Endothelial cell of umbilical vein (primary cell): ENCODE data around the gene ZNF141. TPM values are rescaled to one million over a fixed set of nuclear protein-coding genes. Genes with fewer than 3 reads are reported as not detected.

Source experiments
- BruUV-seq: library from RNA; stranded (reverse); fragments of 400-500 nt; replicated peaks from 2 replicates; lab custom pipeline; 2021; lab: Mats Ljungman, UMichigan
- CTCF ChIA-PET: fragments of 300-600, 350-600 bp; sonication (Branson Sonifier 250); formaldehyde crosslinking; loops from one replicate; lab custom pipeline; 2021; ENCODE audit warnings: antibody characterized with exemption, inconsistent platforms; lab: Charles Lee
- POLR2A ChIA-PET: fragments of 300-600, 350-600 bp; sonication (Branson Sonifier 250); formaldehyde crosslinking; loops from one replicate; lab custom pipeline; 2021; ENCODE audit warnings: antibody characterized with exemption, inconsistent platforms; lab: Charles Lee
- DNase-seq: peaks from one replicate; pipeline ENCODE4 v3.0.0-alpha.2; 2011; ENCODE audit warnings: low read depth, low spot score
- FAIRE-seq: peaks from 2 replicates; lab custom pipeline; 2011; peaks lifted over from hg19 to GRCh38; lab: Jason Lieb, UNC
- H2AFZ ChIP-seq: 2 replicates; pipeline ENCODE4 v1.6.0; 2012; ENCODE audit warnings: low read depth, low read length, control low read depth, inconsistent platforms
- H3K27ac ChIP-seq: 2 replicates; pipeline ENCODE4 v1.5.1; 2011; ENCODE audit warnings: low read depth, mild to moderate bottlenecking, control low read depth, low read length, moderate library complexity; ENCODE audit not compliant: insufficient read depth
- H3K27me3 ChIP-seq, 2 experiments: 2 replicates each; pipeline versions ENCODE4 v1.6.0 to v1.6.1; 2011; ENCODE audit warnings: low read length in 2 of 2, mixed read lengths in 1 of 2; ENCODE audit not compliant: control insufficient read depth in 2 of 2, insufficient read depth in 2 of 2
- H3K36me3 ChIP-seq, 2 experiments: 2 replicates in 1 of 2; 3 replicates in 1 of 2; pipeline ENCODE4 v1.5.1; 2011; ENCODE audit warnings: low read length in 2 of 2, mild to moderate bottlenecking in 1 of 2, moderate library complexity in 1 of 2; ENCODE audit not compliant: control insufficient read depth in 2 of 2, insufficient read depth in 2 of 2; ENCODE audit errors: extremely low read depth in 1 of 2
- H3K4me1 ChIP-seq: 3 replicates; pipeline ENCODE4 v1.5.1; 2011; ENCODE audit warnings: mild to moderate bottlenecking, low read length; ENCODE audit not compliant: control insufficient read depth, insufficient read depth; ENCODE audit errors: extremely low read depth
- H3K4me2 ChIP-seq: 2 replicates; pipeline ENCODE4 v1.6.1; 2011; ENCODE audit warnings: low read length, control low read depth, mixed read lengths; ENCODE audit not compliant: insufficient read depth
- H3K4me3 ChIP-seq, 3 experiments: fragments of 200-600 bp in 1 of 3; sonication (generic), shearing (Covaris generic) in 1 of 3; replicated peaks in 1 of 3; 2 replicates each; pipeline ENCODE4 v1.5.1; 2011 to 2016; ENCODE audit warnings: control low read depth in 3 of 3, low read length in 3 of 3, mild to moderate bottlenecking in 2 of 3, inconsistent platforms in 1 of 3, low read depth in 1 of 3, moderate library complexity in 1 of 3; ENCODE audit not compliant: insufficient read depth in 1 of 3
- H3K79me2 ChIP-seq: 2 replicates; pipeline ENCODE4 v1.6.0; 2012; ENCODE audit warnings: low read length, inconsistent platforms; ENCODE audit not compliant: control insufficient read depth, insufficient read depth
- H3K9ac ChIP-seq: replicated peaks from 2 replicates; pipeline ENCODE3; 2011; ENCODE audit warnings: low read length, control low read depth; ENCODE audit not compliant: insufficient read depth; ENCODE audit errors: extremely low read depth
- H3K9me1 ChIP-seq: replicated peaks from 3 replicates; pipeline ENCODE4 v1.6.0; 2011; ENCODE audit warnings: mild to moderate bottlenecking, low read length; ENCODE audit not compliant: control insufficient read depth, insufficient read depth; ENCODE audit errors: extremely low read depth
- H3K9me3 ChIP-seq: replicated peaks from 2 replicates; pipeline ENCODE4 v1.5.1; 2012; ENCODE audit warnings: low read length, inconsistent platforms; ENCODE audit not compliant: control insufficient read depth, insufficient read depth
- H4K20me1 ChIP-seq: replicated peaks from 2 replicates; pipeline ENCODE3; 2011; ENCODE audit warnings: mild to moderate bottlenecking, low read length; ENCODE audit not compliant: control insufficient read depth, insufficient read depth; ENCODE audit errors: extremely low read depth
- EZH2 ChIP-seq: IDR thresholded peaks from 2 replicates; pipeline ENCODE4 v1.6.1; 2012; ENCODE audit warnings: borderline replicate concordance, low read depth, mild to moderate bottlenecking, moderate library complexity, low read length, inconsistent platforms; ENCODE audit not compliant: severe bottlenecking
- FOS ChIP-seq: IDR thresholded peaks from 2 replicates; pipeline ENCODE4 v1.6.1; 2011; ENCODE audit warnings: mild to moderate bottlenecking, low read length, moderate library complexity, borderline replicate concordance; ENCODE audit not compliant: insufficient read depth
- GATA2 ChIP-seq: IDR thresholded peaks from 2 replicates; pipeline ENCODE4 v1.7.0; 2011; ENCODE audit warnings: low read depth, mild to moderate bottlenecking, moderate library complexity, mixed read lengths, low read length; ENCODE audit not compliant: insufficient read length, insufficient read depth
- JUN ChIP-seq: IDR thresholded peaks from 2 replicates; pipeline ENCODE4 v1.6.1; 2011; ENCODE audit warnings: borderline replicate concordance, low read depth; ENCODE audit not compliant: insufficient read length, insufficient read depth
- MYC ChIP-seq: IDR thresholded peaks from one replicate; pipeline ENCODE4 v1.6.1; 2011; ENCODE audit warnings: mild to moderate bottlenecking, low read depth, low read length
- POLR2A ChIP-seq: IDR thresholded peaks from 2 replicates; pipeline ENCODE4 v1.6.1; 2012; ENCODE audit warnings: low read depth, mild to moderate bottlenecking, control low read depth, low read length
- POLR2AphosphoS5 ChIP-seq: IDR thresholded peaks from 2 replicates; pipeline ENCODE4 v1.6.1; 2012; ENCODE audit warnings: low read depth, mild to moderate bottlenecking, control low read depth, low read length, moderate library complexity; ENCODE audit not compliant: insufficient read depth
- dilution Hi-C: fragments of 300-500 bp; cut with MboI; formaldehyde crosslinking; loops from one replicate; pipeline ENCODE4 v1.15.0; 2019; ENCODE audit warnings: low sequenced_read_pairs; ENCODE audit not compliant: extremely low pct_ligation_motif_present
- intact Hi-C: fragments of 100-400 bp; cut with micrococcal nuclease; formaldehyde crosslinking; loops from one replicate; pipeline ENCODE4 v1.10.0; 2022
- polyA plus RNA-seq, 4 experiments: library from polyadenylated mRNA; depleted of rRNA in 3 of 4; stranded (reverse) in 3 of 4; unstranded in 1 of 4; fragments of >200 nt; gene quantifications; 2 replicates each; pipeline versions ENCODE4 v1.2.1 to v1.2.3, GENCODE V29; 2011 to 2012; ENCODE audit warnings: missing spikeins in 1 of 4
- total RNA-seq: library from RNA; stranded (reverse); gene quantifications from 2 replicates; pipeline ENCODE4 v1.2.3, GENCODE V29; 2021
- TF ChIP-seq, protein P1 (sequence below), 2 donors: IDR thresholded peaks; 1 replicate in 1 of 2; 2 replicates in 1 of 2; pipeline ENCODE4 v1.5.1; 2011; ENCODE audit warnings: low read length in 2 of 2, mild to moderate bottlenecking in 2 of 2, moderate library complexity in 2 of 2, control low read depth in 1 of 2, inconsistent platforms in 1 of 2, low read depth in 1 of 2; ENCODE audit not compliant: insufficient read depth in 1 of 2; ENCODE audit errors: extremely low read depth in 1 of 2
- TF ChIP-seq, protein P2 (sequence below): IDR thresholded peaks from 2 replicates; pipeline ENCODE4 v1.6.1; 2011; ENCODE audit not compliant: insufficient read depth, insufficient read length

ZNF141 gene
- total and polyA plus RNA-seq, 2 donors (not counting 3 experiments of a cell fraction or from before 2014, with no cell fraction given): 2.2 to 11.4 TPM

DNA sequence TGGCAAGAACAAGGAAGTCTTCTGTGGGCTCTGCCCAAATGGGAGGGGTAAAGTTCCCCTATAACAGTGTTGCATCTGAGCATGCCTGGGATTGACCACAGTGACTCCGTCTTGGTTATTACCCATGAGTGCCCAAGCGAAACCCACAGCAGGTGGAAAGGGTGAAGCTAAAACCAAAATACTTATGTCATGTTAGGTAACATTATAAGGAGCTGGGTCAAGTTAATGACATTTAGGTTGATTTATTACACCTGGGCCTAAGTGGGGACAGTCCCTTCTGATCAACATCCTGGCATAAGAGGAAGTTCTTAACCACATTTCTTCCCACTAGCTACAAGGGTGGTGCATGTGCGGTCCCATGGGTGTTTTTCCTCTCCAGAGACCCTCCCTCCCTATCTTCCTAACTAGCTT, 31.1 kb upstream of the ZNF141 start:
- Histone ChIP-seq H3K9me3 (no peaks in the 10 kb centered on the region), H2AFZ (no peak overlapping the region), H3K4me2 (no peak overlapping the region), H3K36me3 (no peaks in the 10 kb centered on the region), H3K27ac (no peak overlapping the region), H3K4me3 (no peak overlapping the region), H3K27me3 (peaks cover 1 to 2% of the 10 kb centered on the region in 2 experiments), H4K20me1 (no peaks in the 10 kb centered on the region), H3K9me1 (no peaks in the 10 kb centered on the region), H3K9ac (no peak overlapping the region), H3K79me2 (no peaks in the 10 kb centered on the region), H3K4me1 (no peaks in the 10 kb centered on the region)
- DNase-seq (no peak), FAIRE-seq (no peak)
- intact Hi-C loops (no loop called here), dilution Hi-C loops (no loop called here)
- CTCF ChIA-PET: no interaction called here
- TF ChIP-seq POLR2A (no peak), EZH2 (no peak), MYC (no peak), GATA2 (no peak), JUN (no peak), FOS (no peak), POLR2AphosphoS5 (no peak)
- TF ChIP-seq, protein P1, sequence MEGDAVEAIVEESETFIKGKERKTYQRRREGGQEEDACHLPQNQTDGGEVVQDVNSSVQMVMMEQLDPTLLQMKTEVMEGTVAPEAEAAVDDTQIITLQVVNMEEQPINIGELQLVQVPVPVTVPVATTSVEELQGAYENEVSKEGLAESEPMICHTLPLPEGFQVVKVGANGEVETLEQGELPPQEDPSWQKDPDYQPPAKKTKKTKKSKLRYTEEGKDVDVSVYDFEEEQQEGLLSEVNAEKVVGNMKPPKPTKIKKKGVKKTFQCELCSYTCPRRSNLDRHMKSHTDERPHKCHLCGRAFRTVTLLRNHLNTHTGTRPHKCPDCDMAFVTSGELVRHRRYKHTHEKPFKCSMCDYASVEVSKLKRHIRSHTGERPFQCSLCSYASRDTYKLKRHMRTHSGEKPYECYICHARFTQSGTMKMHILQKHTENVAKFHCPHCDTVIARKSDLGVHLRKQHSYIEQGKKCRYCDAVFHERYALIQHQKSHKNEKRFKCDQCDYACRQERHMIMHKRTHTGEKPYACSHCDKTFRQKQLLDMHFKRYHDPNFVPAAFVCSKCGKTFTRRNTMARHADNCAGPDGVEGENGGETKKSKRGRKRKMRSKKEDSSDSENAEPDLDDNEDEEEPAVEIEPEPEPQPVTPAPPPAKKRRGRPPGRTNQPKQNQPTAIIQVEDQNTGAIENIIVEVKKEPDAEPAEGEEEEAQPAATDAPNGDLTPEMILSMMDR (IDR thresholded peaks at IDR 0.05; ENCODE audit: extremely low read depth in 1 of 2, insufficient read depth in 1 of 2, low read depth in 1 of 2, low read length in 2 of 2): no peak
- TF ChIP-seq, protein P2, sequence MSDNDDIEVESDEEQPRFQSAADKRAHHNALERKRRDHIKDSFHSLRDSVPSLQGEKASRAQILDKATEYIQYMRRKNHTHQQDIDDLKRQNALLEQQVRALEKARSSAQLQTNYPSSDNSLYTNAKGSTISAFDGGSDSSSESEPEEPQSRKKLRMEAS: no peak
- POLR2A ChIA-PET: no interaction called here
- BruUV-seq: no TSS peak
